H9 (cell line): ENCODE measurements around the gene EFS. TPM values are rescaled to one million over a fixed set of nuclear protein-coding genes. Genes with fewer than 3 reads are reported as not detected.
A peak's percentile ranks its signal among the peaks of the same experiment; 100 is the strongest.

Experiments
- DNase-seq: peaks from one replicate; pipeline ENCODE4 v3.0.0-alpha.2; 2017
- H2AFZ ChIP-seq: one replicate; pipeline ENCODE4 v1.6.1; 2013; ENCODE audit warnings: mild to moderate bottlenecking, low read length, control low read depth, moderate library complexity
- H2AK5ac ChIP-seq: 2 replicates; pipeline ENCODE4 v1.6.1; 2013; ENCODE audit warnings: low read length, control low read depth, mixed read lengths; ENCODE audit not compliant: insufficient read length
- H2BK120ac ChIP-seq: one replicate; pipeline ENCODE4 v1.6.1; 2013; ENCODE audit warnings: low read depth, mild to moderate bottlenecking, low read length, control low read depth, inconsistent platforms; ENCODE audit not compliant: poor library complexity, severe bottlenecking
- H2BK12ac ChIP-seq: 2 replicates; pipeline ENCODE4 v1.6.1; 2013; ENCODE audit warnings: low read length, control low read depth, mixed read lengths, low read depth; ENCODE audit not compliant: insufficient read length
- H2BK15ac ChIP-seq: 2 replicates; pipeline ENCODE4 v1.6.1; 2013; ENCODE audit warnings: low read depth, low read length, control low read depth
- H2BK20ac ChIP-seq: one replicate; pipeline ENCODE4 v1.6.1; 2013; ENCODE audit warnings: low read depth, mild to moderate bottlenecking, low read length, control low read depth, inconsistent platforms; ENCODE audit not compliant: poor library complexity, severe bottlenecking
- H2BK5ac ChIP-seq: 2 replicates; pipeline ENCODE4 v1.6.1; 2013; ENCODE audit warnings: low read length, control low read depth, mixed read lengths; ENCODE audit not compliant: insufficient read length
- H3K14ac ChIP-seq: 2 replicates; pipeline ENCODE4 v1.6.1; 2013; ENCODE audit warnings: low read length, control low read depth; ENCODE audit not compliant: insufficient read depth
- H3K18ac ChIP-seq: 2 replicates; pipeline ENCODE4 v1.6.1; 2013; ENCODE audit warnings: low read depth, mild to moderate bottlenecking, mixed read lengths, low read length, control low read depth; ENCODE audit not compliant: insufficient read length
- H3K23ac ChIP-seq: 2 replicates; pipeline ENCODE4 v1.6.1; 2013; ENCODE audit warnings: low read length, control low read depth, mixed read lengths, low read depth; ENCODE audit not compliant: insufficient read length
- H3K23me2 ChIP-seq: 2 replicates; pipeline ENCODE4 v1.6.1; 2013; ENCODE audit warnings: low read depth, mild to moderate bottlenecking, mixed read lengths, low read length, control low read depth; ENCODE audit not compliant: insufficient read length, poor library complexity, severe bottlenecking
- H3K27ac ChIP-seq: 2 replicates; pipeline ENCODE4 v1.5.1; 2013; ENCODE audit warnings: low read length, control low read depth, mixed read lengths, low read depth; ENCODE audit not compliant: insufficient read length
- H3K27me3 ChIP-seq: 2 replicates; pipeline ENCODE4 v1.6.1; 2013; ENCODE audit warnings: low read length, control low read depth, inconsistent platforms; ENCODE audit not compliant: insufficient read depth
- H3K4ac ChIP-seq: 2 replicates; pipeline ENCODE4 v1.6.1; 2013; ENCODE audit warnings: low read depth, mild to moderate bottlenecking, control low read depth, inconsistent platforms, low read length, moderate library complexity
- H3K4me1 ChIP-seq: 2 replicates; pipeline ENCODE4 v1.6.1; 2013; ENCODE audit warnings: low read length, control low read depth, inconsistent platforms; ENCODE audit not compliant: insufficient read depth
- H3K4me2 ChIP-seq: 2 replicates; pipeline ENCODE4 v1.6.1; 2013; ENCODE audit warnings: low read length, control low read depth, mixed read lengths; ENCODE audit not compliant: insufficient read length, insufficient read depth
- H3K56ac ChIP-seq: 2 replicates; pipeline ENCODE4 v1.6.1; 2013; ENCODE audit warnings: low read depth, mild to moderate bottlenecking, mixed read lengths, low read length, control low read depth; ENCODE audit not compliant: insufficient read length
- H3K79me1 ChIP-seq: 2 replicates; pipeline ENCODE4 v1.6.1; 2013; ENCODE audit warnings: low read depth, mild to moderate bottlenecking, moderate library complexity, low read length, control low read depth, inconsistent platforms; ENCODE audit not compliant: insufficient read depth, poor library complexity, severe bottlenecking
- H3K79me2 ChIP-seq: 2 replicates; pipeline ENCODE4 v1.6.1; 2013; ENCODE audit warnings: low read length, control low read depth, inconsistent platforms; ENCODE audit not compliant: insufficient read depth
- H3K9ac ChIP-seq: 2 replicates; pipeline ENCODE4 v1.6.1; 2013; ENCODE audit warnings: low read length, control low read depth, mixed read lengths; ENCODE audit not compliant: insufficient read length; ENCODE audit errors: extremely low read depth
- H3K9me3 ChIP-seq: one replicate; pipeline ENCODE4 v1.6.1; 2013; ENCODE audit warnings: low read depth, low read length, inconsistent platforms; ENCODE audit not compliant: control insufficient read depth
- H3T11ph ChIP-seq: one replicate; pipeline ENCODE4 v1.6.1; 2013; ENCODE audit warnings: mild to moderate bottlenecking, low read length, control low read depth, inconsistent platforms
- H4K20me1 ChIP-seq: one replicate; pipeline ENCODE4 v1.6.1; 2013; ENCODE audit not compliant: control insufficient read depth, insufficient read length, insufficient read depth
- H4K5ac ChIP-seq: 2 replicates; pipeline ENCODE4 v1.6.1; 2013; ENCODE audit warnings: low read depth, mild to moderate bottlenecking, mixed read lengths, low read length, control low read depth; ENCODE audit not compliant: insufficient read length
- H4K8ac ChIP-seq: replicated peaks from 2 replicates; pipeline ENCODE4 v1.6.1; 2013; ENCODE audit warnings: low read length, control low read depth, mixed read lengths, low read depth; ENCODE audit not compliant: insufficient read length
- H4K91ac ChIP-seq: 2 replicates; pipeline ENCODE4 v1.6.1; 2013; ENCODE audit warnings: low read depth, mild to moderate bottlenecking, moderate library complexity, mixed read lengths, low read length, control low read depth; ENCODE audit not compliant: insufficient read length
- H3K27ac Mint-ChIP-seq, 3 experiments: 2 replicates in 2 of 3; 3 replicates in 1 of 3; pipeline ENCODE4 v1.8.0; 2020 to 2021; ENCODE audit warnings: mixed read lengths in 3 of 3, mild to moderate bottlenecking in 1 of 3, moderate library complexity in 1 of 3
- H3K27me3 Mint-ChIP-seq: 2 replicates; pipeline ENCODE4 v1.8.0; 2021; ENCODE audit warnings: low read depth, mild to moderate bottlenecking, moderate library complexity, mixed read lengths
- H3K36me3 Mint-ChIP-seq, 3 experiments: 2 replicates in 2 of 3; 3 replicates in 1 of 3; pipeline ENCODE4 v1.8.0; 2020 to 2021; ENCODE audit warnings: low read depth in 3 of 3, mixed read lengths in 3 of 3; ENCODE audit not compliant: insufficient read depth in 1 of 3
- H3K4me1 Mint-ChIP-seq, 2 experiments: 2 replicates each; pipeline ENCODE4 v1.8.0; 2020; ENCODE audit warnings: mixed read lengths in 2 of 2
- H3K4me3 Mint-ChIP-seq, 2 experiments: 2 replicates in 1 of 2; 3 replicates in 1 of 2; pipeline ENCODE4 v1.8.0; 2020 to 2021; ENCODE audit warnings: mild to moderate bottlenecking in 2 of 2, mixed read lengths in 2 of 2, moderate library complexity in 1 of 2
- H3K9me3 Mint-ChIP-seq, 2 experiments: 2 replicates in 1 of 2; 3 replicates in 1 of 2; pipeline ENCODE4 v1.8.0; 2020; ENCODE audit warnings: mild to moderate bottlenecking in 2 of 2, mixed read lengths in 2 of 2, moderate library complexity in 1 of 2
- WGBS: extraction: QIAGEN DNeasy Blood & Tissue Kit; methylation state at CpG from one replicate; pipeline ENCODE4 v1.1.7; 2013; ENCODE audit warnings: missing lambda C conversion rate, low lambda C conversion rate, mixed read lengths; ENCODE audit not compliant: insufficient read length; ENCODE audit errors: extremely low coverage; 5-methylcytosine and 5-hydroxymethylcytosine counted together
- total RNA-seq: library from RNA; stranded (reverse); gene quantifications from 2 replicates; pipeline ENCODE4 v1.2.1, GENCODE V29; 2021
- TF ChIP-seq, protein P1 (sequence below): fragments of 200-600 bp; sonication (generic); conservative IDR thresholded peaks from 3 replicates; pipeline ENCODE4 v1.8.0; 2021; ENCODE audit warnings: antibody characterized with exemption, mild to moderate bottlenecking

EFS gene
- total RNA-seq, 1 experiment from 2014 or later = 32.1 TPM

DNA sequence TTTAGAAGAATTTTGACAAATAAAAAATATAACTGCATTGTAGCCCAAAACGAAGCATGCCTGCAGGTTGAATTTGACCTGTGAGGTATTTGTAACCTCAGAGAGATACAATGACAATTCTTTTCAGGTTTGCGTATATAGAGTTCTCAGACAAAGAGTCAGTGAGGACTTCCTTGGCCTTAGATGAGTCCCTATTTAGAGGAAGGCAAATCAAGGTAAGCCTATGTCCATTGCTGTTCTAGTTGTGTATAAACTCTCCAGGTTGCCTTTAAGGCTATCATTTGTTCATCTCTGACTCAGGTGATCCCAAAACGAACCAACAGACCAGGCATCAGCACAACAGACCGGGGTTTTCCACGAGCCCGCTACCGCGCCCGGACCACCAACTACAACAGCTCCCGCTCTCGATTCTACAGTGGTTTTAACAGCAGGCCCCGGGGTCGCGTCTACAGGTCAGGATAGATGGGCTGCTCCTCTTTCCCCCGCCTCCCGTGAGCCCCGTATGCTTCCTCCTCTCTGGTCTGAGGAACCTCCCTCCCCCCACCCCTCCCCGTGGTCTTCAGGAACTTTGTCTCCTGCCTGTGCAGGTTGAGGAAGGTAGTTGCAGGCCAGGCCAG, 41.0 kb downstream of the EFS start:
- no peak overlapping the region for H3K23ac ChIP-seq
- no peak overlapping the region for H3T11ph ChIP-seq
- H2BK5ac ChIP-seq = no peak overlapping the region
- H2BK20ac ChIP-seq = no peak overlapping the region
- TF ChIP-seq, protein P1, sequence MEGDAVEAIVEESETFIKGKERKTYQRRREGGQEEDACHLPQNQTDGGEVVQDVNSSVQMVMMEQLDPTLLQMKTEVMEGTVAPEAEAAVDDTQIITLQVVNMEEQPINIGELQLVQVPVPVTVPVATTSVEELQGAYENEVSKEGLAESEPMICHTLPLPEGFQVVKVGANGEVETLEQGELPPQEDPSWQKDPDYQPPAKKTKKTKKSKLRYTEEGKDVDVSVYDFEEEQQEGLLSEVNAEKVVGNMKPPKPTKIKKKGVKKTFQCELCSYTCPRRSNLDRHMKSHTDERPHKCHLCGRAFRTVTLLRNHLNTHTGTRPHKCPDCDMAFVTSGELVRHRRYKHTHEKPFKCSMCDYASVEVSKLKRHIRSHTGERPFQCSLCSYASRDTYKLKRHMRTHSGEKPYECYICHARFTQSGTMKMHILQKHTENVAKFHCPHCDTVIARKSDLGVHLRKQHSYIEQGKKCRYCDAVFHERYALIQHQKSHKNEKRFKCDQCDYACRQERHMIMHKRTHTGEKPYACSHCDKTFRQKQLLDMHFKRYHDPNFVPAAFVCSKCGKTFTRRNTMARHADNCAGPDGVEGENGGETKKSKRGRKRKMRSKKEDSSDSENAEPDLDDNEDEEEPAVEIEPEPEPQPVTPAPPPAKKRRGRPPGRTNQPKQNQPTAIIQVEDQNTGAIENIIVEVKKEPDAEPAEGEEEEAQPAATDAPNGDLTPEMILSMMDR = no peak
- Mint-ChIP-seq H3K27me3 (no peaks in the 10 kb centered on the region), H3K4me1 (peaks cover 22 to 28% of the 10 kb centered on the region in 2 experiments), H3K36me3 (peaks cover 34 to 51% (median 48%) of the 10 kb centered on the region in 3 experiments), H3K9me3 (no peaks in the 10 kb centered on the region; a peak in 1 of 5 replicates), H3K27ac (peak overlapping the region in 1 of 3 experiments; percentile 47; a peak in 1 of 7 replicates), H3K4me3 (no peak overlapping the region; a peak in 2 of 5 replicates)
- H3K4me1 ChIP-seq = peaks cover 3% of the 10 kb centered on the region; the same call in 1 of the 2 replicates
- no peak overlapping the region for H4K91ac ChIP-seq
- no peak overlapping the region for H3K56ac ChIP-seq
- no peak overlapping the region for H3K14ac ChIP-seq
- no peak overlapping the region for H2BK120ac ChIP-seq
- no peak overlapping the region for H2AK5ac ChIP-seq
- H4K8ac ChIP-seq = no peak overlapping the region
- no peak overlapping the region for H3K27ac ChIP-seq
- no peak overlapping the region for H3K4ac ChIP-seq
- WGBS = no CpG with 5 or more reads among the region's 18 CpGs
- no peak for DNase-seq
- no peaks in the 10 kb centered on the region for H4K20me1 ChIP-seq
- H3K9me3 ChIP-seq = no peaks in the 10 kb centered on the region
- H2AFZ ChIP-seq = no peak overlapping the region
- no peak overlapping the region for H3K9ac ChIP-seq
- H3K79me2 ChIP-seq = peaks cover 10% of the 10 kb centered on the region; the same call in 1 of the 2 replicates
- no peak overlapping the region for H2BK12ac ChIP-seq
- H4K5ac ChIP-seq = no peak overlapping the region
- no peak overlapping the region for H3K4me2 ChIP-seq
- peaks cover 4% of the 10 kb centered on the region for H3K79me1 ChIP-seq
- no peaks in the 10 kb centered on the region for H3K27me3 ChIP-seq
- H3K23me2 ChIP-seq = peaks cover 13% of the 10 kb centered on the region
- no peak overlapping the region for H3K18ac ChIP-seq
- H2BK15ac ChIP-seq = no peak overlapping the region
